Right renal cortex interstitium (tissue), 3 donors: ENCODE results near the gene WDR55. TPM values are rescaled to one million over a fixed set of nuclear protein-coding genes. Genes with fewer than 3 reads are reported as not detected.
"Not testable (repeated sequence)": the region's sequence is repeated elsewhere in the genome, so short reads cannot be mapped to it uniquely, and the experiment has no call there.

Experiments used
- DNase-seq, 3 donors: peaks; one replicate each; pipeline ENCODE4 v3.0.0-alpha.2; 2013; ENCODE audit warnings: low read depth in 3 of 3, low spot score in 2 of 3
- polyA plus RNA-seq, 3 donors: library from polyadenylated mRNA; unstranded; fragments of 120-200 nt; gene quantifications; one replicate each; pipeline ENCODE4 v1.2.1, GENCODE V29; 2013; ENCODE audit not compliant: insufficient read length in 3 of 3

WDR55 gene
- polyA plus RNA-seq, 3 donors, result 12.8 to 13.7 (median 13.2) TPM

- DNase-seq, result no peak
Measured at GRCh38 chr5:140642718-140643117, 22.0 kb upstream of the WDR55 start.

GRCh38 chr5:140647042-140647419 is 17.7 kb upstream of the WDR55 start:
- DNase-seq, result no peak

GRCh38 chr5:140658870-140659269 is 5.8 kb upstream of the WDR55 start:
- DNase-seq, result no peak

GRCh38 chr5:140660371-140660770 is 4.3 kb upstream of the WDR55 start:
- not testable (repeated sequence) for DNase-seq

GRCh38 chr5:140664030-140664358 is 710 bp upstream of the WDR55 start:
- no peak for DNase-seq

- DNase-seq, result not testable (repeated sequence)
Measured at GRCh38 chr5:140671035-140671434, 6.3 kb downstream of the WDR55 start.

GRCh38 chr5:140671472-140672125 is 6.9 kb downstream of the WDR55 start:
- DNase-seq, result no peak

GRCh38 chr5:140672455-140673186 is 7.9 kb downstream of the WDR55 start:
- no peak for DNase-seq

GRCh38 chr5:140673187-140673976 is 8.7 kb downstream of the WDR55 start, which contains the start of gene DND1:
Gene DND1, minus strand, starts transcription at chr5:140673576. Its CDS starts 34 bp downstream, at chr5:140673542.
- DNase-seq, result no peak

- no peak for DNase-seq
Measured at GRCh38 chr5:140674211-140674610, 9.5 kb downstream of the WDR55 start.

GRCh38 chr5:140674629-140675028 is 9.9 kb downstream of the WDR55 start:
- DNase-seq, result no peak

GRCh38 chr5:140677947-140678346 is 13.2 kb downstream of the WDR55 start:
- no peak for DNase-seq

- no peak for DNase-seq
Measured at GRCh38 chr5:140678993-140679392, 14.3 kb downstream of the WDR55 start.

- no peak for DNase-seq
Measured at GRCh38 chr5:140690376-140690932, 25.8 kb downstream of the WDR55 start.

- DNase-seq, result peak; percentile 70 to 86 (median 78)
Measured at GRCh38 chr5:140690941-140691924, 26.5 kb downstream of the WDR55 start, which contains the start of the genes HARS1 and HARS2. Gene HARS1, minus strand, starts transcription at chr5:140691370. Its CDS starts 66 bp downstream, at chr5:140691304. Gene HARS2, plus strand, starts transcription at chr5:140691455. Its CDS starts 194 bp downstream, at chr5:140691649.

GRCh38 chr5:140694276-140694675 is 29.6 kb downstream of the WDR55 start:
- no peak for DNase-seq

GRCh38 chr5:140696891-140697492 is 32.3 kb downstream of the WDR55 start:
- no peak for DNase-seq

GRCh38 chr5:140700177-140701144 is 35.8 kb downstream of the WDR55 start, which contains the start of gene ZMAT2:
Gene ZMAT2, plus strand, starts transcription at chr5:140700447. Its CDS starts 14 bp downstream, at chr5:140700461.
- DNase-seq, result peak; percentile 83 to 93 (median 87)
